ENCODE measurements around the gene ACKR1. TPM values are rescaled to one million over a fixed set of nuclear protein-coding genes. Genes with fewer than 3 reads are reported as not detected.
A peak's percentile ranks its signal among the peaks of the same experiment; 100 is the strongest.

The ACKR1 gene
- total RNA-seq, 1 experiment from 2014 or later: not detected

DNA sequence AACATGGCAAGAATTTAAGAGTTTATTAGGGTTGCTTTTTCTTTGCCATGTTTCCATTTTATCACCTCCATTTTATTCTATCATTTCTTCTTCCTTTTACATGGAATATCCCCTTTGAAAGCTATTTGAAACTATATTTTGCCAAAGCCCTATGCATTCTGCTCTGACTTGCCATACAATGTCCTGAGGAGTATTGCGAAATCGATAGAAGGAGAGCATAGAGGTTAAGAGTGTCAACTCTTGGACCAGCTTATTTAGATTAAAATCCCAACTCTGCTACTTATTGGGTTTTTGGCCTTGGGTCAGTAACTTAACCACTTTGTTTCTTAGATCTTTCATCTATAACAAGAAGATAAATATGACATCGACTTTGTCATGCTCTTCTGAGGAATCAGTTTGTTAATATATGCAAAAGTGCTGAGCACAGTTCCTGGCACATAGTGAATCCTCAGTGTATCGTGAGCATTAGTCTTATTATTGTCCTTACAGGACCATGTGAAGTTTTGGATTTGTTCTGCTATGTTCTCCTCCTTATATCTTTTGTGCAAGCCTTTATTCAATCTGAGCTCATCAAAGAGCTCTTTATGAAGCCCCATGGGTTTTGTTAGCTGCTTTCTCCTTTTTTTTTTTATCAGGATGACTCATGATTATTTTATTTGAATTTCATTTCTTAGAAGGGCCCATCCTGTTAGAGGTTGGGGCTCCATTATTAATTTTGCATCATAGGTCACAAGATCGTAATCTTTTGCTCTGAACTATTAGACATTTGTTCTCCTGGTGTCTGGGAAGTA lies 17.6 kb downstream of the ACKR1 start:
- no peak for DNase-seq (ENCODE audit: low read depth)

DNA sequence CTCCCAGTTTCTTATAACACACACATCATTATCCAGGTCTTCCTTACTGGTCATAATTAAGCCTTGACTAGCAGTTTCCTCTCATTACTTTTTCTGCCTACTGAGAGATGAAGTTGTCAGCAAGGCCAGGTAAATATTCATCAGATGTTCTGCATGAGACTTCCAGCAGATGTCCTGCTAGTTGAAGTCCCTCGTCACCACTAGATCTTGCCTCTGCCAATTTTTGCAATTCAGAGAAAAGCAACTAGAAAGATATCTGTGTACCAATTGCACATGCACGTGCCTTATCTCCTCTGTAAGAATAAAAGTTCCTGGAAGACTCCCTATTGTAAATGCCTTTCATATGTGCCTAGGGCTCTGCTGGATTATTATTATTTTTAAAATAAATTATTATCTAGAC lies 18.3 kb downstream of the ACKR1 start:
- no peak for DNase-seq (ENCODE audit: low read depth)

DNA sequence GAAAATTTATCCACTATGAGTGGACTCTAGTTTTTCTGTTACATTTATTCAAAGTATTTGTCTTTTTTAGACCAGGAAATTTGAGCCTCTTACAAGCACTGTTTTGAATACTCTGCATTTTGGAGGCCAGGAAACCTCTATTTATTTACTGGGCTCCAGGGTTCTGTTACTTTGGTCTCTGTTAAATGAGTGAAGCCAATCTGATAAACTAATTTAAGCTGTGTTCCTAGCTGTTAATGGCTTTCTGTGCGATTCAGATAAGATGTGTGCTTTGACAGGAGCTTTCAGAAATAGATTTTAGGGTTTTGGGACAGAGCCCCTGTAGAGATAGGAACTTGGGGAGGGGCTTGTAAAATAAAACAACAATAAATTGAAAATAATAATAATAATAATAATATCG lies 23.9 kb downstream of the ACKR1 start:
- DNase-seq (ENCODE audit: low read depth): no peak

DNA sequence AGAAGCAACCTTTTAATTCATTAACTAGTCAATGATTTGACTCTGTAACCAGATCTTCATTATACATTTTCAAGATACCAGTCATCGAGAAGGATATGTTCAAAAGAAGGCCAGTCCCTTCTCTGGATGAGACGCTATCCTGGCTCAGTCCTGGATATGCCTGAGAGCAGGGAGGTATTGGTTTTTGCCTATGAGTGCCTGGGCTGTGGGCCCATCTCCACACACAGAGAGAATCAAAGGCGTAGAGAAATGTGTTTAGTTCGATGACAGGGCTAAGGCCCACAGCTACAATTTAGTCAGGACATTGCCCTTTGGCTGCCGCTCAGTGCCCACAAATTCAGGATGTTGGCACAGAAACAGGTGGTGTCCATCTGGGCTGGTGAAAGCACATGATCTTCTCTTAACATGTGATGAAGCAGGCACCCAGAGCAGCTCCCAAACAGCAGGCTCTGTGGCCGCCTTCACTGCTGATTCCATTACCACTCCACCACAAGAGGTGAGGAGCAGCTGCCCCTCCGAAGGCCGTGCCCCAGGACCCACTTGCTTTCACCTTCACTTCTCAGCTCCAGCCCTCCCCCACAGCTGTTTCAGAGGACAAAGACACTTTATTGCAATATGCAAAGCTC lies 24.7 kb downstream of the ACKR1 start:
- peak; percentile 25 for DNase-seq (ENCODE audit: low read depth)

DNA sequence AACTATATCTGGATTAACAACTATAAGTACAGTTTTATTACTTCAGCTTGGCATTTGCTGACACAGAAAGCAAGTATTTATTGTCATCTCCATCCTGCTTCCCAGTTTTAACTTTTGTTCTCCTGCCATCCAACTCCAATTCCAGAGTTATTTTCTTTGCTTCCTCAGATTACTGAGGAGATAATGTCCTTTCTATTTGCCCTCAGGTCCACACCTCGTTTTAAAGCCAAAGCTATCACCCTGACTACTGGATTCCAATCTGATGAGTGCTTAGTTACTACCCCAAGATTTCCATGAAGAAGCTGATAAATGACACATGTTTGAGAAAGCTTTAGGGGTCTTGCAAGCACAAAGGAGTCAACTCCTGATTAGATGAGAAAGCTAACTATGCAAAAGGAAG lies 25.2 kb downstream of the ACKR1 start:
- DNase-seq (ENCODE audit: low read depth): peak; percentile 30

DNA sequence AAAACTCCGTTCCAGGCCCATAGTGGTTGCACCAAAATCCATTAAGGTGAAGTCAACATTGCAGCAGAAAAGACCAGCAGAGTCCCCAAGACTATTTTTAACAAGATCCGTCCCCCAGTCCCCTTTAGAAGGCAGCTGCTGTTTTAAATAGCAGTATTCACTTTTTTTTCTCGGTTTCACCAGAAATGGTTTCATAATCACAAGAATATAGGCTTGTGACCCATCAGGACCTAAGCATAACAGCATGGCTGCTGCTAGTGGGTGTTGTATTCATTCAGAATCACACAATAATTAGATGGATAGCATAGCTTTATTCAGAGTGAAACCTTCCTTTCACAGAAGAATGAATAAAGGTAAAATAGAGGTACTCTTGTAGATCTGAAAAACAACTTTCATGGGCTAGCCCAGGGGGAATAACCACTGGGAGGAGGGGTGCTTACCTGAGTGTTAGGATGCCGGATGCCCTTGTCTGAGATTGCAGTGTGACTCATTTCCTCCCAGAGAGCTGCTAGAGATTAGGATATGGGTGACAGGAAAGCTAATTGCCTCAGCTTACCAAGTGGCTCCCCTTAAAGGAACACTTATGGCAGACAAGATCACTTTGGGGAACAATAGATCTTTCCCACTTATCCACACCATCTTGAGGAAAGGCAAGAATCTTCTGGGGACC lies 35.0 kb downstream of the ACKR1 start:
- peak; percentile 12 for DNase-seq (ENCODE audit: low read depth)

DNA sequence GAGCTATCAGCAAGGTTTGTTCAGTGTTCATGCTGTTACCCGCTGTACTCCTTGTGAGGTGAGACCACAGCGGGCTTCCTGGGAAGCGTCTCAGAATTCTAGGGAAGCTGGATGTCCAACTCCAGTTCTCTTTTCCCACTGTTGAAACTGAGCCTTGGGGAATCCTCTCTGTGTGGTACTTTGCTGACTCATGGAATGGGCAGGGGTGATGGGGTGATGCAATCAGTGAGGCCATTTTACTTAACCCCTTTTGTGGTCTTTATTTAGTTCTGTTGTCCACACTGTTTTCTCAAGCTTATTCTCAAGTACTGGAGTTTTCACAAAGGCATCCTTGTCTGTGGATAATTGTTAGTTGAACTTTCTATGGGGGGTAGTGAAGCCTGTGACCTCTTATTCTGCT lies 42.6 kb downstream of the ACKR1 start:
- DNase-seq (ENCODE audit: low read depth): no peak

DNA sequence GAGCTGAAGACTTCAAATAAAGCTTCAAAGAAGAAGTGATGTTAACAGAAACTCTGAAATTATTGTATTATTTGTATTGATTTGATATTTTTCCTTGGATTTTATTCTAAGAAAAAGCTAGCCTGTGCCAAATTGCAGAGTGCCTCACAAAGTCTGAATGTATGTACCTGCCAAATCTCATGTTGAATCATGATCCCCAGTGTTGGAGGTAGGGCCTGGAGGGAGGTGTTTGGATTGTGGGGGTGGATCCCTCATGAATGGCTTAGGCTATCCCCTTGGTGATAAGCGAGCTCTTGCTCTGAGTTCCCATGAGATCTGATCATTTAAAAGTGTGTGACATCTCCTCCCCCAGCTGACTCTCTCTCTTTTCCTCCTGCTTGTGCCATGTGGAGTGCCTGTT lies 43.6 kb downstream of the ACKR1 start:
- no peak for DNase-seq (ENCODE audit: low read depth)

DNA sequence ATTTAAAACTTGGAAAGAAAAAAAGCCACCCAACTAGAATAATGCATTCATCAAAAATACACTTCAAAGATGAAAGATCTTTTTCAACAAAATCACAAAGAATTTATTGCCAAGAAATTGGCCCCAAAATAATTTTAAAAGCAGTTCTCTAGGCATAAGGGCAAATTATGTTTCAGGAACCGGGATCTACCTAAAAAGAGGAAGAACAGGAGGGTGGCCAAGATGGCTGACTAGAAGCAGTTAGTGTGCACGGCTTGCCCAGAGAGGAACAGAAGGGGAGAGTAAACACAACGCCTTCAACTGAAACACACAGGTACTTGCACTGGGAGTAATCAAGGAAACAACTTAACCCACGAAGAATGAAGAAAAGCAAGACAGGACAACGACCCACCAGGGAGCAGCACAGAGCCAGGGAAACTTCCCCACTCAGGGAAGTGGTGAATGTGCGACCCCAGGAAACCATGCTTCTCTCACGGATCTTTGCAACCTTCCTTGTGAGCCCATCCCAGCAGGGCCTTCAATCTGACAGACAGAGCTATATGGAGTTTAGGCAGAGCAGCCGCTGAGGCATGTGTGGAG lies 46.1 kb downstream of the ACKR1 start:
- peak; percentile 6 for DNase-seq (ENCODE audit: low read depth)

Other genes with a start within 250 kb of the ACKR1 start
- gene IFI16, start 195.0 kb upstream of the ACKR1 start, total RNA-seq (2014; rRNA removed; shearing (Covaris generic)): 23.7 and 24.5 TPM in 2 replicates
- gene AIM2, start 128.1 kb upstream of the ACKR1 start, total RNA-seq (2014; rRNA removed; shearing (Covaris generic)): 3.9 and 5.3 TPM in 2 replicates
- gene CADM3, start 33.3 kb upstream of the ACKR1 start, total RNA-seq (2014; rRNA removed; shearing (Covaris generic)): 0.57 and 0.80 TPM in 2 replicates
- gene FCER1A, start 97.5 kb downstream of the ACKR1 start, total RNA-seq (2014; rRNA removed; shearing (Covaris generic)): not detected in 2 replicates
- not detected in 2 replicates for gene OR10J4, start 227.3 kb downstream of the ACKR1 start, total RNA-seq (2014; rRNA removed; shearing (Covaris generic))
- not detected in 2 replicates for gene OR10J1, start 234.8 kb downstream of the ACKR1 start, total RNA-seq (2014; rRNA removed; shearing (Covaris generic))

All from Daoy (cell line).